ENCODE measurements around the gene TIGD3. TPM values are rescaled to one million over a fixed set of nuclear protein-coding genes. Genes with fewer than 3 reads are reported as not detected.
A peak's percentile ranks its signal among the peaks of the same experiment; 100 is the strongest.

The TIGD3 gene
- total and polyA plus RNA-seq, 9 of the 15 experiments (the other 6 are each of a cell fraction or from before 2014, with no cell fraction given), result 0.06 to 1.3 (median 0.56) TPM

GRCh38 chr11:65386307-65387140, 32.0 kb downstream of the TIGD3 start, which contains the start of gene FRMD8 (continued):
- TF ChIP-seq NUFIP1 (IDR thresholded peaks at IDR 0.05; ENCODE audit: partially characterized antibody), result no peak
- 0 out of 2 replicates have a peak, but pooled peaks have one; percentile 11 for TF ChIP-seq CEBPG (CRISPR knock-in tag; IDR thresholded peaks at IDR 0.05)
- no peak for TF ChIP-seq CEBPG (tag; conservative IDR thresholded peaks at IDR 0.05 in 1 of 2, IDR thresholded peaks at IDR 0.05 in 1 of 2)
- TF ChIP-seq ZBTB7A (IDR thresholded peaks at IDR 0.05; ENCODE audit: borderline replicate concordance, control insufficient read depth, low read depth, low read length), result peak; percentile 55
- TF ChIP-seq NFIC (IDR thresholded peaks at IDR 0.05), result peak; percentile 64
- TF ChIP-seq ZNF263 (CRISPR knock-in tag; IDR thresholded peaks at IDR 0.05; ENCODE audit: borderline replicate concordance), result no peak
- no peak for TF ChIP-seq ZNF347 (CRISPR knock-in tag; IDR thresholded peaks at IDR 0.05; ENCODE audit: low read depth)
- TF ChIP-seq ZNF551 (CRISPR knock-in tag; IDR thresholded peaks at IDR 0.05), result no peak
- TF ChIP-seq ZNF77 (CRISPR knock-in tag; IDR thresholded peaks at IDR 0.05), result no peak
- peak; percentile 97 for TF ChIP-seq TFAP4 (CRISPR knock-in tag; IDR thresholded peaks at IDR 0.05; ENCODE audit: borderline replicate concordance)
- TF ChIP-seq MCM7 (IDR thresholded peaks at IDR 0.05), result no peak
- peak; percentile 71; the same call in 1 of the 2 replicates for TF ChIP-seq MYC (IDR thresholded peaks at IDR 0.05; ENCODE audit: low read depth, low read length)
- TF ChIP-seq MYC (CRISPR knock-in tag; IDR thresholded peaks at IDR 0.05; ENCODE audit: borderline replicate concordance, low read depth), result no peak
- peak; percentile 92 for TF ChIP-seq RBFOX2 (IDR thresholded peaks at IDR 0.05; ENCODE audit: low read depth, low read length)
- peak; percentile 77 for TF ChIP-seq CREM (IDR thresholded peaks at IDR 0.05; ENCODE audit: low read depth)
- peak in 1 of 2 experiments; percentile 68; a peak in 1 of 4 replicates for TF ChIP-seq TEAD1 (CRISPR knock-in tag; IDR thresholded peaks at IDR 0.05)
- no peak for TF ChIP-seq CSDE1 (IDR thresholded peaks at IDR 0.05)
- TF ChIP-seq ZNF444 (CRISPR knock-in tag; IDR thresholded peaks at IDR 0.05), result 0 out of 2 replicates have a peak, but pooled peaks have one; percentile 32
- TF ChIP-seq HEY1 (CRISPR knock-in tag; IDR thresholded peaks at IDR 0.05; ENCODE audit: borderline replicate concordance), result no peak
- no peak; a peak in 1 of 4 replicates for TF ChIP-seq ETV6 (IDR thresholded peaks at IDR 0.05; ENCODE audit: borderline replicate concordance in 1 of 2, low read depth in 2 of 2, low read length in 1 of 2)
- TF ChIP-seq ETV6 (CRISPR knock-in tag; IDR thresholded peaks at IDR 0.05; ENCODE audit: borderline replicate concordance), result no peak
- 0 out of 2 replicates have a peak, but pooled peaks have one; percentile 17 for TF ChIP-seq SREBF1 (IDR thresholded peaks at IDR 0.05; ENCODE audit: borderline replicate concordance, low read depth, low read length)
- peak; percentile 80; the same call in 1 of the 2 replicates for TF ChIP-seq NKRF (IDR thresholded peaks at IDR 0.05; ENCODE audit: borderline replicate concordance)
- no peak for TF ChIP-seq ZNF507 (tag; conservative IDR thresholded peaks at IDR 0.05)
- TF ChIP-seq MEIS2 (IDR thresholded peaks at IDR 0.05; ENCODE audit: partially characterized antibody), result peak; percentile 58
- TF ChIP-seq ZC3H8 (IDR thresholded peaks at IDR 0.05), result no peak
